MCF 10A (cell line): ENCODE data around the gene ELK4. TPM values are rescaled to one million over a fixed set of nuclear protein-coding genes. Genes with fewer than 3 reads are reported as not detected.
A peak's percentile ranks its signal among the peaks of the same experiment; 100 is the strongest.

ENCODE experiments used
- BruUV-seq: library from RNA; stranded (reverse); fragments of 400-500 nt; replicated peaks from 2 replicates; lab custom pipeline; 2021; lab: Mats Ljungman, UMichigan
- CTCF ChIA-PET: fragments of 300-600 bp; sonication (Branson Sonifier 250); formaldehyde crosslinking; extraction: SDS; loops from one replicate; lab custom pipeline; 2021; ENCODE audit warnings: antibody characterized with exemption, inconsistent platforms; lab: Yijun Ruan, JAX
- POLR2A ChIA-PET: fragments of 300-600, 350-650 bp; sonication (Branson Sonifier 250); formaldehyde crosslinking; extraction: SDS; loops from one replicate; lab custom pipeline; 2020; ENCODE audit warnings: antibody characterized with exemption, inconsistent platforms; lab: Yijun Ruan, JAX
- DNase-seq: peaks from one replicate; pipeline ENCODE4 v3.0.0-alpha.2; 2018; ENCODE audit not compliant: unreplicated experiment
- H3K27ac Mint-ChIP-seq: one replicate; pipeline ENCODE4 v1.8.0; 2022; ENCODE audit warnings: mild to moderate bottlenecking, low read depth, mixed read lengths; ENCODE audit not compliant: unreplicated experiment
- H3K27me3 Mint-ChIP-seq: one replicate; pipeline ENCODE4 v1.8.0; 2022; ENCODE audit warnings: mixed read lengths; ENCODE audit not compliant: insufficient read depth, unreplicated experiment
- H3K36me3 Mint-ChIP-seq: one replicate; pipeline ENCODE4 v1.8.0; 2022; ENCODE audit warnings: mild to moderate bottlenecking, moderate library complexity, mixed read lengths; ENCODE audit not compliant: insufficient read depth, unreplicated experiment
- H3K4me1 Mint-ChIP-seq: one replicate; pipeline ENCODE4 v1.8.0; 2022; ENCODE audit warnings: mixed read lengths; ENCODE audit not compliant: insufficient read depth, unreplicated experiment
- H3K4me3 Mint-ChIP-seq: one replicate; pipeline ENCODE4 v1.8.0; 2022; ENCODE audit warnings: mild to moderate bottlenecking, moderate library complexity, mixed read lengths; ENCODE audit not compliant: unreplicated experiment
- H3K9me3 Mint-ChIP-seq: one replicate; pipeline ENCODE4 v1.8.0; 2022; ENCODE audit warnings: mixed read lengths; ENCODE audit not compliant: unreplicated experiment
- CTCF ChIP-seq: fragments of 200-600 bp; IDR thresholded peaks from one replicate; pipeline ENCODE4 v1.8.0; 2022; ENCODE audit warnings: antibody characterized with exemption, mild to moderate bottlenecking; ENCODE audit not compliant: unreplicated experiment
- intact Hi-C: fragments of 100-400 bp; cut with micrococcal nuclease; formaldehyde crosslinking; loops from 2 replicates; pipeline ENCODE4 v1.14.1; 2022
- total RNA-seq: library from RNA; stranded (reverse); gene quantifications from 2 replicates; pipeline ENCODE4 v1.2.3, GENCODE V29; 2022

ELK4 gene
- total RNA-seq, 1 experiment from 2014 or later, result 101 TPM

GRCh38 chr1:205590777-205591513 lies 40.9 kb downstream of the ELK4 start:
- BruUV-seq, result TSS peak; percentile 18
- Mint-ChIP-seq H3K27me3 (no peaks in the 10 kb centered on the region), H3K27ac (no peak overlapping the region), H3K36me3 (peaks cover 5% of the 10 kb centered on the region), H3K4me1 (peaks cover 13% of the 10 kb centered on the region), H3K4me3 (no peak overlapping the region), H3K9me3 (no peaks in the 10 kb centered on the region)
- intact Hi-C loops, result loop anchor here (1.0 to 5.0 kb wide), 3 partner anchors 66 to 386 kb away; no protein-coding TSS in a partner anchor
- DNase-seq, result no peak
- ChIA-PET POLR2A (interaction anchor here (0.7 to 12.4 kb wide), 23 partner anchors 8 to 386 kb away, joined by 3 to 555 read pairs (median 6); partner anchors contain the start of genes ELK4 and NUCKS1), CTCF (interaction anchor here (0.6 to 26.1 kb wide), 63 partner anchors 8 to 855 kb away, joined by 3 to 918 read pairs (median 9); partner anchors contain the start of genes ELK4, LEMD1 and SLC45A3)
- TF ChIP-seq CTCF, result no peak

- TF ChIP-seq CTCF, result no peak
- CTCF ChIA-PET, result interaction anchor here (1.1 to 26.1 kb wide), 23 partner anchors 10 to 387 kb away, joined by 3 to 918 read pairs (median 14); partner anchors contain the start of gene ELK4
- H3K4me3 Mint-ChIP-seq, result no peak overlapping the region
- H3K4me1 Mint-ChIP-seq, result peaks cover 8% of the 10 kb centered on the region
- no TSS peak for BruUV-seq
- no peak overlapping the region for H3K27ac Mint-ChIP-seq
- POLR2A ChIA-PET, result interaction anchor here (2.6 to 12.4 kb wide), 3 partner anchors 42 to 67 kb away, joined by 15 to 555 read pairs (median 203); partner anchors contain the start of gene ELK4
- peaks cover 5% of the 10 kb centered on the region for H3K36me3 Mint-ChIP-seq
- intact Hi-C loops, result loop anchor here (5.0 kb wide), 2 partner anchors 317 to 387 kb away; no protein-coding TSS in a partner anchor
- no peak for DNase-seq
- no peaks in the 10 kb centered on the region for H3K9me3 Mint-ChIP-seq
- H3K27me3 Mint-ChIP-seq, result no peaks in the 10 kb centered on the region
These were observed 41.4 kb downstream of the ELK4 start for GRCh38 chr1:205590457-205590768.

- Mint-ChIP-seq H3K4me3 (no peak overlapping the region), H3K27me3 (no peaks in the 10 kb centered on the region), H3K36me3 (peaks cover 5% of the 10 kb centered on the region), H3K9me3 (no peaks in the 10 kb centered on the region), H3K27ac (no peak overlapping the region), H3K4me1 (peaks cover 8% of the 10 kb centered on the region)
- intact Hi-C loops, result loop anchor here (5.0 kb wide), 2 partner anchors 317 to 387 kb away; no protein-coding TSS in a partner anchor
- no peak for TF ChIP-seq CTCF
- no peak for DNase-seq
- CTCF ChIA-PET, result interaction anchor here (0.8 to 26.1 kb wide), 13 partner anchors 9 to 387 kb away, joined by 3 to 918 read pairs (median 17); partner anchors contain the start of gene ELK4
- POLR2A ChIA-PET, result interaction anchor here (2.6 to 12.4 kb wide), 4 partner anchors 42 to 67 kb away, joined by 15 to 555 read pairs (median 114); partner anchors contain the start of gene ELK4
- BruUV-seq, result no TSS peak
These were observed 42.0 kb downstream of the ELK4 start for GRCh38 chr1:205589618-205590456.
